HG03342 (cell line): ENCODE results near the gene CHML.

Source experiments
- ATAC-seq: cut with Tn5 transposase; IDR thresholded peaks from one replicate; pipeline ENCODE4 v1.9.1; 2021; ENCODE audit warnings: mild to moderate bottlenecking, moderate library complexity; ENCODE audit not compliant: unreplicated experiment

Gene CHML

GRCh38 chr1:241646201-241646600, 6.0 kb upstream of the CHML start:
- ATAC-seq: no peak

- no peak for ATAC-seq
Measured at GRCh38 chr1:241645199-241645598, 5.0 kb upstream of the CHML start.

GRCh38 chr1:241644259-241644658, 4.1 kb upstream of the CHML start:
- ATAC-seq: no peak

GRCh38 chr1:241642593-241642944, 2.4 kb upstream of the CHML start:
- no peak for ATAC-seq

- ATAC-seq: no peak
Measured at GRCh38 chr1:241641773-241642592, 1.8 kb upstream of the CHML start.

GRCh38 chr1:241640867-241641622, 876 bp upstream of the CHML start:
- no peak for ATAC-seq

GRCh38 chr1:241639623-241640148, 483 bp downstream of the CHML start:
- ATAC-seq: peak; percentile 61

- no peak for ATAC-seq
Measured at GRCh38 chr1:241638909-241639622, 1.1 kb downstream of the CHML start.

GRCh38 chr1:241638099-241638682, 2.0 kb downstream of the CHML start:
- ATAC-seq: no peak

GRCh38 chr1:241637604-241638003, 2.6 kb downstream of the CHML start:
- ATAC-seq: no peak

GRCh38 chr1:241637046-241637590, 3.1 kb downstream of the CHML start:
- ATAC-seq: no peak

GRCh38 chr1:241636291-241636690, 3.9 kb downstream of the CHML start:
- ATAC-seq: no peak

- no peak for ATAC-seq
Measured at GRCh38 chr1:241635556-241636152, 4.5 kb downstream of the CHML start.

GRCh38 chr1:241632987-241633386, 7.2 kb downstream of the CHML start:
- ATAC-seq: no peak

GRCh38 chr1:241631674-241632073, 8.5 kb downstream of the CHML start:
- no peak for ATAC-seq

GRCh38 chr1:241630899-241631298, 9.3 kb downstream of the CHML start:
- no peak for ATAC-seq

- ATAC-seq: no peak
Measured at GRCh38 chr1:241630476-241630875, 9.7 kb downstream of the CHML start.

- no peak for ATAC-seq
Measured at GRCh38 chr1:241630005-241630404, 10.2 kb downstream of the CHML start.

GRCh38 chr1:241627453-241628259, 12.5 kb downstream of the CHML start:
- peak; percentile 86 for ATAC-seq

GRCh38 chr1:241624935-241625334, 15.2 kb downstream of the CHML start:
- no peak for ATAC-seq
